ENCODE results near the gene LARGE1.

LARGE1 gene

DNA sequence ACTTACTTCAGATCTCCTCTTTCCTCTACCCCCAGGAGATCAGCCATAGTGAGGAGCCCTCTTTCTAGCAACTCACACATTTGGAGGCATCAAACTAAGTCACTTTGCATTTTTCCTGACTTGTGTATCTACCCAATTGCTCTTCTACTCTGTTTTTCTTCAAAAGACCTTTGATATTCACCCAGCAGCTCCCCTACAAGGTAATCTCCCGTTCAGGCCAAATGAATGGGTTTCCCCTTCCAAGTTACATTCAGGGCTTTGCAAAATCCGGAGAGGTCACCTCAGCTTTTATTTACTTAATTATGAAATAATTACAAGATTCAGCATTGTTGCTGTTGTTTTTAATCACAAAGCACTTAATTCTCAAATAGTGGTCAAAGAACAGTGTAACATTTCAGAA lies 6.1 kb downstream of the LARGE1 start:
- in situ Hi-C loops (cut with MboI; ENCODE audit: low sequenced_read_pairs): no loop called here

DNA sequence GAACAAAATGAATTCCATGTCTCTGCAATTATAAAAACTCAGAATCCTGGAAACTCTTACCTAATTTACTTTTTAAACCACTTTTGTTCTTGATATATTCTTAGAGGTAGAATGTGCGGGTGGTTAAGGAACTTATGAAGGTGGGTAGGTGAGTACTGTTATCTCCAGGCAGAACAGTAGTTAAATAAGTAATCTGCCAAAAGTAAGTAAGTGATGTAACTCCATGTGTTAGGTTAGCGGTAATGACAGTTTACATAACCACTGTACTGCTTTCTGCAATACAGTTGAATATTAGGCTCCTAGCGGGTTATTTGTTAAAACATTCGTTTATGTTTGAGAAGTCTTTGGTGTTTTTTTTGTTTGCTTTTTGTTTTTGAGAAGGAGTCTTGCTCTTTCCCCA lies 7.1 kb downstream of the LARGE1 start:
- in situ Hi-C loops (cut with MboI; ENCODE audit: low sequenced_read_pairs): no loop called here

DNA sequence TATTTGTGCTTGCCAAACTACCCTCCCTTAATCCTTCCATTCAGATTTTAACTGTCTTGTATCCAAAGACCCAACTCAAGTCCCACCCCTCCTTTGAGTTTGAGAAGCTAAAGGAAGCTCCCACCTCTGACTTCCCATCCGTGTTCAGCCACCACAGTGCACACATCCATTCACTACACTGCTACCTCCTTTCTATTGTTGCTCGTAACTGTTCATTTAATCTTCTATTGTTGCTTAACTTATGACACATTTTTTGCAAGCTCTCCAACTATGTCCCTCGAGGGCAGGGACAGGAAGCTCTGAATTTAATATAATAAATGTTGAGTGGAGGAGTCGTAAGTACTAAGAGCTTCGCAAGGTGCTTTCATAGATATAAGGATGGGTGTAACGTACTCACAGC lies 10.4 kb downstream of the LARGE1 start:
- in situ Hi-C loops (cut with MboI; ENCODE audit: low sequenced_read_pairs): no loop called here

DNA sequence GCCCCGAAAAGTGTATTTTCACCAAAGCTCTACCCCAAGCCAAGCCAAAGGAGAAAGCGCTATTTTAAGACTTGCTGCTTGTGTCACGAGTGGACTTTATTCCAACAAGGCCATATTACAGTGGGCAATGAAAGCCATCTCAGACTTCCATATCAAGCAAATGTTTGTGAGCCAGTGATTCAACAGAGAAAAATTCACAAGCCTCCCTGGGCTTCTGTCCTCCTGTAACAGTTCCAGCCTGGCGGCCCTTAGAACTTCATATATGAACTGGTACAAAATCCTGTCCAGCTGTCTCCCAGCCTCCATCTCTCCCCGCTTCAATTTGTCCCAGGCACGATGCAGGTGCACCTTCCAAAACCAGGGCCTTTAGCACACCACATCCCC lies 11.2 kb downstream of the LARGE1 start:
- in situ Hi-C loops (cut with MboI; ENCODE audit: low sequenced_read_pairs): no loop called here

- in situ Hi-C loops (cut with MboI; ENCODE audit: low sequenced_read_pairs): no loop called here
Observed at GRCh38 chr22:33908171-33909074, 11.9 kb downstream of the LARGE1 start.

DNA sequence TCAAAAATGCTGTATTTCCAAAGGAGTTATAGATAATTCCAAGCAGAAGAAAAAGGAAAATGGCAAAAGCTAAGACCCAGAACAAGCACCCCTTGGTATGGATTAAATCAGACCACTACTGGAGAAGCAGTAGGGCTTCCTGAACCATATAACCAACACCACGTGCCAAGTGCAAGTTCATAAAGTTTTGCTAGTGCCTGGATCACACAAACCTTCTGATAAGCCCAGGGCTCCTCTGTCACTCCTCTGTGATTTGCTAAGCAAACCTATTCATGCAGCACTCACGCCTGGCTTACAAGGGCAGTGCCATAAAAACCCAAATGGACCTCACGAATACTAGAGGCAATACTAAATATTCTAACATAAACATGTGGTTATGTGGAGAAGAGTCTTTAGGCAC lies 13.3 kb downstream of the LARGE1 start:
- in situ Hi-C loops (cut with MboI; ENCODE audit: low sequenced_read_pairs): no loop called here

DNA sequence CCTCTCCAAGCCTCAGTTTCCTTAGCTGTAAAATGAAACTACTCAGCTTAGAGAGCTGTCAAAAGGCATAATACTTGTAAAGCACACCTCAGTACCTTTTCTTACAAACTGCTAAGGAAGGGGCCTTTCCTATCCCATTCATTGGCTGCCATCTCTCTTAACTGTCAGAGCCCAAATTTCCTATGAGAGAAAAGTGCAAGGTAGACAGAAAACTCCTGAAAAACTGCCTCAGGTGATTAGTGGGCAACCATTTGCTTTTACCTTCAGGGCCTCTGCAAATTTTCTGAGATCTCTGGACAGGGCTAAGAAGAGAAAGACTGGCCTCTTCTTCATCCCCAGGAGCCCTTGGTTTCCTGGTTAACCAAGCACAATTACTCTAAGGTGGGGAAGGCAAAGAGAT lies 13.8 kb downstream of the LARGE1 start:
- in situ Hi-C loops (cut with MboI; ENCODE audit: low sequenced_read_pairs): no loop called here

- in situ Hi-C loops (cut with MboI; ENCODE audit: low sequenced_read_pairs): no loop called here
Observed at GRCh38 chr22:33903012-33903411, 17.3 kb downstream of the LARGE1 start.

DNA sequence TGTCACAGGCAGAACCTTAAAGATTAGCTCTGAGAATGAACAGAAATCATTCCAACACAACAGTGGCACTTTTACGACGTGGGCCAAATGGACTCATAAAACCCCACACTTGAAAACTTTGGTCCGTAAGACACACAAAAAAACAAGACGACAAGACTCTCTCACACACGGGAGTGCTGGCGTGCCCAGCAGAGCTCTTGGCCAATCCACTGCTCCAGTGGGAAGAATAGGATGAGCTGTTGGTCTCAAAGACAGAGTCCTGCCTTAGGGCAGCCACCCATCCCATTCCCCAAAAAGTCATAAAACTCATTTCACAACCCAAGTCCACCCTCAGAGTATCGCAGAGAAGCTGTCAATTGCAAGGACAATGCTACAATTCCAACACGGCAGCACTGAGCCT lies 18.2 kb downstream of the LARGE1 start:
- in situ Hi-C loops (cut with MboI; ENCODE audit: low sequenced_read_pairs): no loop called here

DNA sequence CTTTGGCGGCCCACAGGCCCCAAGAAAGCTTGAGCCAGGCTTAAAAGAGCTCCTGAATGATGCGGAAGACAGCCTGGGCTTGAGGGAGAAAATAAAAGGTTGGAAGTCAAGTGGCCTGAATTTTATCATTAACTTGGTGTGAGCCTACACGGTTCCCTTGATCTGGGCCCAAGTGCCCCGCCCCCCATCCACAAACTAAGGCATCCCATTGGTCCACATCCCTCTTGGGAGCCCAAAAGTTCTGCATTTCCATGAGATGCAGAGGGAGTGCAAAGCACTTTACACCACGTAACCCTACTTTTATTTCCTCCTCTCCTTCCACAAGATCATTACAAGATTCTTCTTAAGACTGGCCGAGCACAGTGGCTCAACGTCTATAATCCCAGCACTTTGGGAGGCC lies 22.2 kb downstream of the LARGE1 start:
- in situ Hi-C loops (cut with MboI; ENCODE audit: low sequenced_read_pairs): no loop called here

DNA sequence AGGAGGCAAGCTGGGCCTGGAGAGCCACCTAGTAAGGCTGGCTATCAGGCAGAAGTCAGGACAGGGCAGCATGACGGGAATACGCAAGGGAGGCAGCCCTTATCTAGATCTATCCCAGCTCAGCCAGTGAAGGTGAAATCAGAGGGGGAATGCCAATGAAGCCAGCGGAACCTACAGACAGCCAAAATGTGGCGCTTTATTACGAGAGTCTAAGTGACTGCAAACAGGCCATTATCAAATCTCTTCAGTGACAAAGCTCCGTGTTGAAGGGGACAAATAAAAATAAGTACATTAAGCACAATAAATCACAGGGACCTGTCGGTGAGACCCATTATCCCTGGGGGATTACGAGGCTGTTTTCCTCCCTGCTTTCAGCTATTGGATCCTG lies 22.8 kb downstream of the LARGE1 start:
- in situ Hi-C loops (cut with MboI; ENCODE audit: low sequenced_read_pairs): no loop called here

GRCh38 chr22:33896575-33897447 lies 23.5 kb downstream of the LARGE1 start:
- in situ Hi-C loops (cut with MboI; ENCODE audit: low sequenced_read_pairs): no loop called here

- in situ Hi-C loops (cut with MboI; ENCODE audit: low sequenced_read_pairs): no loop called here
Observed at GRCh38 chr22:33896154-33896553, 24.1 kb downstream of the LARGE1 start.

GRCh38 chr22:33895444-33895843 lies 24.8 kb downstream of the LARGE1 start:
- in situ Hi-C loops (cut with MboI; ENCODE audit: low sequenced_read_pairs): no loop called here

DNA sequence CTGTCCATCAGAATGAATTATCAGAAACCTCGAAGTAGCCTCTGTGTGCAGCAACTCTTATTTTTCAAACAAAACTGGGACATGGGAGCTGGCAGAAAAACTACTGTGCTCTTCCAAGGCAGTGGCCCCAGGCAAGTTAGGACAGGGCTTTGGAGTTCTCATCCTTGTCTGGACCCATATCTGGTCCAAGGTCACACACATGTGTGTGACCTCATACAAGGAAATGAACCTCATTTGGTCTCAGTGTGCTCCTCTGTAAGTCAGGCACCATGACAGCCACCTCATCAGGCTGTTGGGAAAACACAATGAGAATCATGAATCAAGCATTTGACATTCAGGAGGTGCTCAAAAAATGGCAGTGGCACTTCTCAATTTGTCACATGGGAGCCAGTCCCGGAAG lies 25.8 kb downstream of the LARGE1 start:
- in situ Hi-C loops (cut with MboI; ENCODE audit: low sequenced_read_pairs): no loop called here

DNA sequence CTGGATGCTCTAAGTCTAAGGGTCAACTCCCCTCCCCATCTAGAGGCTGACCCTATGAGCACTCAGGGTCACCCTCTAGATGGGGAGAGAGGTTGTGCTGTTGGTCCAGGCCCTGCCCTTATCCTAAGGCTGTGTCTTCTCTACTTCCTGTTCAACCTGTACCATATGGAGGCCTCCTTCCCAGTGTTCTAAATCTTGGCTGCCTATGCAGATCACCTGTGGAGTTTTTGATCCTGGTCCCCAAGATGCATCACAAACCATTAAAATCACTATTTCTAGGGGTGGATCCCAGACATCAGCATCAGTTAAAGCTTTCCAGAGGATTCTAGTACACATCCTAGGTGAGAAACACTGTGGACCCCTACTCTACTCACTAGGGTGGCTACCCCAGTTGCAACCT lies 26.2 kb downstream of the LARGE1 start:
- in situ Hi-C loops (cut with MboI; ENCODE audit: low sequenced_read_pairs): no loop called here

GRCh38 chr22:33893512-33893911 lies 26.8 kb downstream of the LARGE1 start:
- in situ Hi-C loops (cut with MboI; ENCODE audit: low sequenced_read_pairs): no loop called here

DNA sequence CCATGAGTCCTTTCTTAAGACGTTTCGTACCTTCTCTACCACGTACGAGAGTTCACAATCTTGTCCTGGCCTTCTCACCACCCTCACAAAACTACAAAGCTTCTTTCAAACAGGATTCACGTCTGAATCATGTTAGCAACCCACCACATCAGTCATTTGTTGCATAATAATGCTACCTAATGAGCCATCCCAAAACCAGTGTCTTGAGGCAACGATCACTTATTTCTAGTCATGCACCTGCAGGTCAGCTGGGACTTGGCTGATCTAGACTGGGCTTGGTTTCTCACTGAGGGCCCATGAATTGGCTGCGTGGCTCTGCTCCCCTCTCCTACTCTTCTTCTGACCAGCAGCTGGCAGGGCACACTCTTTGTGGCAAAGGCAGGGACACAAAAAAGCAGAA lies 28.3 kb downstream of the LARGE1 start:
- in situ Hi-C loops (cut with MboI; ENCODE audit: low sequenced_read_pairs): no loop called here

DNA sequence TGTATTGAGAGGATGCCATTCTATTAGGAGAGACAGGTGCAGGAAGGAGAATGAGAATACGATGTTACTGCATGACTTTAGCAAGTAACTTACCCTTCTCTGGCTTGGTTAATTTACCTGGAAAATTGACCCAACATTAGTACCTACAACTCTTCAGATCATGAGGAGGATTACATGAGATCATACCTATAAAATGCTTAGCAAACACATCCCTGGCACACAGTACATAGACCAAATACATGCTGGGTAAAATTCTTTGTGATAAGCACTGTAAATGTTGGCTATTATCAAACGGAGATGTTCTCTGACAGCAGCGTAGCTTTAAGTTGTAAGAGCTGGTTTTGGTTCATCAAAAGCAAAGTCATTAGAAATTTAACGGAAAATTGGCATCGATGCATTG lies 28.8 kb downstream of the LARGE1 start:
- in situ Hi-C loops (cut with MboI; ENCODE audit: low sequenced_read_pairs): no loop called here

GRCh38 chr22:33889748-33890147 lies 30.5 kb downstream of the LARGE1 start:
- in situ Hi-C loops (cut with MboI; ENCODE audit: low sequenced_read_pairs): no loop called here

DNA sequence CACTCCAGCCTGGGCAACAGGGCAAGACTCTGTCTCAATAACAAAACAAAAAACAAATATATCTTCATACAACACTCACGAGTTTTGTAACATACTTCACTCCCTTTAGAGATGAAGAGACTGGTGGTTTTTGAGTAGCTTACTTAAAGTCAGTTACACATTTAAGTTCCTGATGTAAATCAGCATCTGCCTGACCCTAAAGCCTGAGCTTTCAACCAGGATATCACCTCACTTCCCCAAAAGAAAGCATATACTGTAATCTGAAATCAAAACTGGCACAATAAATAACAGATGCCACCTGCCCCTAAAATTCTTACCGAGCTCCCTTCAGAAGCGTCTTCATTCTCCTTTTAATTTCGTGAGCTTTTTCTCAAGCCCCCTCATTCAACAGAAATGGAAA lies 31.5 kb downstream of the LARGE1 start:
- in situ Hi-C loops (cut with MboI; ENCODE audit: low sequenced_read_pairs): no loop called here

DNA sequence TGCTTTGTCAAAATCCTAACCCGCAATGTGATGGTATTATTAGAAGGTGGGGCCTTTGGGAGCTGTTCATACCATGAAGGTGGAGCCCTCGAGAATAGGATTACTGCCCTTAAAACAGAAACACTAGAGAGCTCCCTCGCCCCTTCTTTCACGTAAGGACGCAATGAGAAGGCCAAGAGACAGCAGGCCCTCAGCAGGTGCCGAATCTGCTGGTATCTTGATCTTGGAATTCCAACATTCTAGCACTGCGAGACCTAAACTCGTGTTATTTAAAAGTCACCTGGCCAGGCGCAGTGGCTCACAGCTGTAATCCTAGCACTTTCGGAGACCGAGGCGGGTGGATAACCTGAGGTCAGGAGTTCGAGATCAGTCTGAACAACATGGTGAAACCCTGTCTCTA lies 33.1 kb downstream of the LARGE1 start:
- in situ Hi-C loops (cut with MboI; ENCODE audit: low sequenced_read_pairs): no loop called here
